ENCODE results near the gene WDR19.

The WDR19 gene

DNA sequence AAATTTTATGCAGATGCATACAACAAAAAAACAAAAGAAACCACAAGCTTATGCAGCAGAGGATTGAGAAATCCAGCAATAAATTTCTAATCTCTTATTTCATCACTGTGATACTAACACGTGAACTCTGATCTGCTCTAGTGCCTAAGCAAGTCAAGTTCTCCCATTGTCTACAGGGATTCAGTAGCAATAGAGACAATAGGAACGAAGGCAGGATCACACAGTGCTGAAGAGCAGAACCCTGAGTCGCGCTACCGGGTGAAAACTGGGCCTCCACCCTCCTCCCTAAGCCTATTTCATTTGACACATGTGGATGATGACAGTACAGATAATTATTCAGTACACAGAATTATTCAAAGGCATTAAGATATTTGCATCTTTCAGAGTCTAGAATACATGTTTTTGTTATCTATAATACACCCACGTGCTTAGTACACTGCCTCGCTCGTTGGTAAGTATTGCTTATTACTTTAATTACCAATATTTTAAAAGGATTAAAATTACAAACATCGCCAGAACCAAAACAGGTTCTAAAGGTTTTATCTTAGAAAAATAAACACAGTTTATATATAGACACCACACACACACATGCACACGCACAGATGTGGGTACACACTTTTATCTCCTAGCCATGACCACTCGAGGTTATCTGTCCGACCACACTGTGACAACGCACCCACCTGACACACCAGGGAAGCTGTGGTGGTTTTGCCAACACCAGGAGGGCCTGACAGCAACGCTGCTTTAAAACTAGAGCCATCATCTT lies 123.8 kb downstream of the WDR19 start:
- DNase-seq: no peak

GRCh38 chr4:39308611-39309010 lies 126.3 kb downstream of the WDR19 start:
- peak; percentile 58 for DNase-seq

- no peak for DNase-seq
These were observed 130.5 kb downstream of the WDR19 start for GRCh38 chr4:39312816-39313215.

DNA sequence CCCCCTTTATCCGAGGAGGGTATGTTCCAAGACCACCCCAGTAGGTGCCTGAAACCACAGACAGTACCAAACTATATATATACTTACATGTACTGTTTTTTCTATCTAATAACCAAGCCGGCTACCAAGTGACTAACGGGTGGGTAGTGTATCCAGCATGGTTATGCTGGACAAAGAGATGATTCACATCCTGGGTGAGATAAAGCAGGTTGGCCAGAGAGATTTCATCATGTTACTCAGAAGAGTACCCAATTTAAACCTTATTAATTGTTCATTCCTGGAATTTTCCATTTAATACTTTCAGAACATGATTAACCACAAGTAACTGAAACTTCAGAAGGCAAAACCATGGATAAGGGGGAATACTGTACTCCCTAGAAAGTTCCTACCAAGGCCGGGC lies 137.3 kb downstream of the WDR19 start:
- DNase-seq: no peak

- no peak for DNase-seq
These were observed 138.2 kb downstream of the WDR19 start for GRCh38 chr4:39320381-39321115.

- DNase-seq: no peak
These were observed 141.5 kb downstream of the WDR19 start for GRCh38 chr4:39323821-39324220.

GRCh38 chr4:39324446-39324845 lies 142.1 kb downstream of the WDR19 start:
- no peak for DNase-seq

DNA sequence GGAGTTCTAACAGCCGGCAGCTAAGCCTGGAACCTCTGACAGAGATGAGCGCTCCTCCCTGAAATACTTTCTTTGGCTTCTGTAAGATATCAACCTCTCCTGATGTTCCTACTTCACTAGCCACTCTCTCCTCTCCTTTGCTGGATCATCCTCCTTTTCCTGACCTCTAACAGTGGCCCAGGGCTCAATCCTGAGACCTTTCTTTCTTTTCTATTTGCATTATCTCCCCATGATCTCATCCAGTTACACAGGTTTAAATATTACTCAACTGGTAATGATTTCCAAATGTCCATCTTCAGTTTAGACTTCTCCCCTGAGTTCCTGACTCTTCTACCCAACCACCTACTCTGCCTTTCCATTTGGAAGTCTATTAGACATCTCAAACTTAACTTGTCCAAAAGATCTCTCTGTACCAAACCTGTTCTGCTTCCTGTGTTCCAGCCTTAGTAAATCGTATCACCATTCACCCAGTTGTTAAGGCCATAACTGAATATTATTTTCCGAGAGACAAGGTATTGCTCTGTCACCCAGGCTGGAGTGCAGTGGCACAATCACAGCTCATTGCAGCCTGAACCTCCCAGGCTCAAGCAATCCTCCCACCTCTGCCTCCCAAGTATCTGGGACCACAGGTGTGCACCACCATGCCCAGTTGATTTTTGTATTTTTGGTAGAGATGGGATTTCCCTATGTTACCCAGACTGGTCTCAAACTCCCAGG lies 142.7 kb downstream of the WDR19 start:
- DNase-seq: no peak

DNA sequence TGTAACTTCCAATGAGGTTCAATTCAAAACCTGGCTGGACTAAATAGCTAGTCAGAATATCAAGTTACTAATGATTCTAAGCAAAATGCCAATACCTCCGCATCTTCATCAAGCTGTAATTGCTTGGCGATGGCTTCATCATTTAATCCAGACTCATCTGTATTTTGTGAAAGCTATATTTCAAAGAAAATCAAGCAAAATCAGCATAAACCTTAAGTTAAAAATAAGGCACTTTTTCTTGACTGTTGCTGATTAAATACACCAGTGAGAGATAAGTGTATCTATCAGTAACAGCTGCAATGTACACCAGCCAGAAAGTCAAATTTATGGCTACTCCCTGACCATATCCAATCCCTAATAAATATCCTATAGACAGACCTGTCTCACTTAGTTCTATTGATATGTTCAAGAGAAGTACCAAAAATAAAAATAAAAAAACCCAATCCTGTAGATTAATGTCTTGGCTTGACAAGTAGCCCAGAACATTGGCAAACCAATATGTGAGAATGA lies 144.2 kb downstream of the WDR19 start:
- no peak for DNase-seq

- DNase-seq: no peak
These were observed 148.0 kb downstream of the WDR19 start for GRCh38 chr4:39330353-39330752.

DNA sequence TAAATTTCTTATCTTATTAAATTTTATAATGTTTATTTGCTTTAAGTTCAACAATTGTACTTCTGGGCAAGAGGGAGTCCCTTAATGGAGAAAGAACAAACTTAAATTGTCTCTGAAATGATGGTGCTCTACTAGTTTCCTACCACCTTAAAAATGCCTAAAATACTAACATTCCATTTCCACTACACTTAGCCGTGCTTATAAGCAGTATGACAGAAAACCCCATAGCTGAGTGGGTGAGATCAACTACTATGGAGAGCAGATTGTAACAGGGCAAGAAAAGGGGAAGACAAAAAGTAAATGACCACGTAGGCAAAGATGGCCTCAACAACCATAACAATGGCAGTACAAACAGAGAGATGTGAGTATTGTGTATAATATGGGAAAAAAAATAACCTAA lies 148.9 kb downstream of the WDR19 start:
- DNase-seq: no peak

Measured in NCI-H1694 treated with DMSO at 0.1 percent for 48 hours (cell line).